Erythroblast (primary cell): Measurements from ENCODE around the gene ZC3H7B.

ENCODE experiments used
- GATA1 ChIP-seq: IDR thresholded peaks from 2 replicates; pipeline ENCODE4 v1.6.1; 2011; ENCODE audit warnings: low read depth, mild to moderate bottlenecking, control low read depth, low read length, moderate library complexity
- POLR2A ChIP-seq: IDR thresholded peaks from 2 replicates; pipeline ENCODE4 v1.6.1; 2011; ENCODE audit warnings: mild to moderate bottlenecking, low read length

- TF ChIP-seq POLR2A = no peak
- TF ChIP-seq GATA1 = no peak
Measured at GRCh38 chr22:41348964-41349484, 47.7 kb downstream of the ZC3H7B start.
